HG02973 (cell line): ENCODE results near the gene PODN.

Experiments
- ATAC-seq: cut with Tn5 transposase; IDR thresholded peaks from one replicate; pipeline ENCODE4 v1.9.1; 2021; ENCODE audit warnings: moderate library complexity; ENCODE audit not compliant: unreplicated experiment

The PODN gene

DNA sequence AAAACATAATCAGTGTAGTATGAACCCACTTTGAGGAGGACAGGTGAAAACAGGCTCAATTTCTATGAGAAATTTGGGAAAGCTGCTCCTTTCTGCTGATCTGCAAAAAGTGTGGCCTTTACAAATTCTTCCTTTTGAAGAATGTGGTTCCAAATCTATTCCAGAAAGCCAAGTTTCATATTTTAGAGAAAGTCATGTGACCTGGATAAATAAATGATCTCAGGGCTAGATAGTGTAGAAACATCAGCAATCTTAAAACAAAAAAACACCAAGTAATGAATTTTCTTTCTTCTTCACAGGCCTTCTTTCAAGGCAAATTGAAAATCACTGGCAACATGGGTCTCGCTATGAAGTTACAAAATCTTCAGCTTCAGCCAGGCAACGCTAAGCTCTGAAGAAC, 11.7 kb upstream of the PODN start:
- ATAC-seq, result no peak

GRCh38 chr1:53051676-53052075, 10.3 kb upstream of the PODN start:
- ATAC-seq, result no peak

- ATAC-seq, result no peak
Observed at GRCh38 chr1:53057127-53057526, 4.9 kb upstream of the PODN start.

DNA sequence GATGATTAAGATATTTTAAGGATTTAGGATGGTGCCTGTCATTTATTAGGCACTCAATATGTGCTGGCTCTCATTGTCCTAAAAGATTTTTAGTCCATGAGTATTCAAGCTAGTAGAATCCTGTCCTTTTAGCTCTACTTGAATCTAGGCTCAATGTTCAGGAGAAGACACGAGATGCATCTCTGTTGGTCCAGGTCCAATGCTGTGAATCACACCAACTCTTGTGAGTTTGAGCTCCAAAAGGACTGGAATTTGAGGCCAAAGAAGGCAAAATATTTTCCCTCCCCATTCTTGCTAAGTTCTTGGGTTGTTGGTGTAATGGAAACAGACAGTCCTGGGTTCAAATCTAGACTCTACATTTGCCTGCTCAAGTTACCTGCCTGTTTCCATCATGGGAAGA, 1.4 kb upstream of the PODN start:
- ATAC-seq, result no peak

GRCh38 chr1:53061123-53061858, 722 bp upstream of the PODN start:
- no peak for ATAC-seq

DNA sequence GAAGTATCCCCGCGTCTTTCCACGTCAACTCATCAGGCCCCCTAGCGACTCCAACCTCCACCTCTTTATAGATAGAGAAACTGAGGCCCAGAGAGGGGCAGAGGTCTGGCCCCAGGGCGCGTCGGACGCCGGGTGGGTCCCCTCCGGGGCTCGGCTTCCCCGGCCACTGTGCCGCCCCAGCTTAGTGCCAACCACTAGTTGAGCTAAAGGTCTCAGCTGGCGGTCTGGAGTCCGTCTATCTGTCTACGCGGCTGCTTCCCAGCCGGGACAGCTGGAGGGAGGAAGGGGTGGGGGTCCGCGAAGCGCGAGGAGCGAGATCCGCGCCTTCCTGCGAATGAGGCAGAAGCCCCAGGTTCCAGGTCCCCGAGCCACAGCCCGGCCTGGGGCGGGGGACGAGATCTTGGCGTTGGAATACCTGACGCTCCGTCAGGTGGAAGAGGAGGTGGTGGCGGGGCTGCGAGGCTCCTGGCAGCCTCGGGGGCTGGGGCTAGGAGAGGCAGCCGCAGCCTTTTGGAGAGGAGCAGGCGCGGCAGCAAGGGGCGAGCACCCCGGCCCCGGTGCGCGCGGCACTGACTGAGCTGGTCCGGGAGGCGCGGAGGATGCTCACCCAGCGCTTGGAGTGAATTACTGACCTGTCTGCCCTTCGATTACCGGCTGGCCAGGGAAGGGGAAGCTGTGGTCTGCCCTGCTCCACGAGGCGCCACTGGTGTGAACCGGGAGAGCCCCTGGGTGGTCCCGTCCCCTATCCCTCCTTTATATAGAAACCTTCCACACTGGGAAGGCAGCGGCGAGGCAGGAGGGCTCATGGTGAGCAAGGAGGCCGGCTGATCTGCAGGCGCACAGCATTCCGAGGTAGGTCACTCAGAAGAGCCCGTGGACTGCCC, 937 bp downstream of the PODN start:
- ATAC-seq, result no peak

DNA sequence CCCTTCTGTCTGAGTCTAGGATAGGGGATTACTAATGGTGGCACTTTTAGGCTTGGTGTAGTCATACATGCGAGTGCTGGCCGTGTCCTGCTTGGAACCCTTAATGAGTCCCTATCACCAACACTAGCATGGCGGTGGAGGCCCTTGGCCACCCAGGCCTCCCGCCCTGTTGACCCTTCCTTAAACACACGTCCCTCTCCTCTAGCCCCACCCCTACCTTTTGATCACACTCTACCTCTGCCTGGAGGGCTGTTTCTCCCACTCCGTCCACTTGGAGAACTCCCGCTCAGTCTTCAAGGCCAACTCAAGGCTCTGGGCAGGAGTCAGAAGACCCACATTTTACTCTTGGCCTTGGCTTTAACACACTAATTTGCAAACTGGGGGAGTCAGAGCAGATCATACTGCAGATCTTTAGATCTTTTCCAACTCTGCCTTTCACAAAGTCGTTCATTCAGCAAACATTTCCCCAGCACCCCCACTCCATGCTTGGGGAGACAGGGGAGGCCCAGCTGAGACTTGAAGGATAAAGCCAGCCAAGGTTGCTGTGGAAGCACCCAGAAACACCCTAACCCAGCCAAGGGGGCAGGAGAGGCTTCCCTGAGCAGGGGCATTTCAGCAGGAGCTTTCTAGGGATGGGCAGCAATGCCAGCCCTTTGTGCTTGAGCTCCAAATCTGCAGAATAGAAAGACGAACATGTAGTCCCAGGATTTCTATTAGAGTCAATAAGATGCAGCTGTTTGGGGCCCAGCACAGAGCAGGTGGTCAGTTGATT, 1.9 kb downstream of the PODN start:
- no peak for ATAC-seq

- ATAC-seq, result no peak
Observed at GRCh38 chr1:53065391-53065790, 3.4 kb downstream of the PODN start.

- no peak for ATAC-seq
Observed at GRCh38 chr1:53066488-53066887, 4.5 kb downstream of the PODN start.

DNA sequence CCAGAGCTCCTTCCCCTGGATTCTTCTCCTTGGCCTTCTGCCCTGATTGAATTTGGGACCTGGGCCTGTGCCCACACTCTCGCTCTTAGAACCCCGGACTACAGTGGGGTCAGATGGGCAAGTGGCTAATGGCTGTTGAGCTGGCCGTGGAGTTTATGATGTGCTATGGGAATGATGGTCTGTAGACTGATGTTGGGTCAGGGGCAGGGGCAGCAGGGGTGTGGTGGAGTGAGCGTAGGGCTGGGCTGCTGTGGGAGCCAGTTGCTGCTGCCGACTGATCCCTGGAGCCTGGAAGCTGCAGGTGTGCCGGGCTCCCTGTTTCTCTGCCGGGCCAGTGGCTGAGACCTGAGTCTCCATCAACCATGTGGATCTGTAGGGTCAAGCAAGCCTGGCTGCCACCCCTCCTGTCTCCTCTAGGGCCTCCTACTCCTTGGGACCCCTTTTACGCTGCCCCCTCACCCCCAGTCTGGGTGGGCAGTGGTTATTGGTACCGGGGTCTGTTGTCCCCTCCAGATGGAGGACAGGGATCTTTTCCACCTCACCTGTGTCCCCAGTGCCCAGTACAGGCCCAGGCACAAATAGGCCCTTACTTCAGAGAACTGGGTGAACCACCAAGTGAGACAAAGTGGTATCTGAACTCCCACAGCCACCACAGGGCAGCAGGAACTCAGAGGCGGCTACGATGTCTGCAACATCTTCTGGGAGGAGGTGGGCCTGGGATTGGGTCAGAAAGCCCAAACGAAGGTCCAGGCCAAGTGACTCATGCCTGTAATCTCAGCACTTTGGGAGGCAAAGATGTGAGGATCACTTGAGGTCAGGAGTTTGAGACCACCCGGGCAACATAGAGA, 5.1 kb downstream of the PODN start:
- no peak for ATAC-seq

DNA sequence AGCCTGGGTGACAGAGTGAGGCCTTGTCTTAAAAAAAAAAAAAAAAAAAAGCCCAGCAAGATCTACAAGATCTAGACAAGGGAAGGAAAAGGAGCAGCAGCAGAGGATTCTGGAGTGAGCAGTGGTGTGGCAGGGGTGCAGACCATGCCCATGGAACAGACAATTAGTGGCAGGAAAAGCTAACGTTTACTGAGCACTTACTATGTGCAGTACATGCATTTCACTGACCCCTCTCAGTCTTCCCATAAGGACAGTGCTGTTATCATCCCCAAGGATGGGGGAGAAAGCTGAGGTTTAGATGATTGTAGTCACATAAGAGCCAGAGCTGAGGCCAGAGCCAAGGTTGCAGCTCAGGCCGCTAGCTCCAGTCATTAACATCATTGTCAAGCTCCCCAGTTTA, 5.9 kb downstream of the PODN start:
- ATAC-seq, result no peak

DNA sequence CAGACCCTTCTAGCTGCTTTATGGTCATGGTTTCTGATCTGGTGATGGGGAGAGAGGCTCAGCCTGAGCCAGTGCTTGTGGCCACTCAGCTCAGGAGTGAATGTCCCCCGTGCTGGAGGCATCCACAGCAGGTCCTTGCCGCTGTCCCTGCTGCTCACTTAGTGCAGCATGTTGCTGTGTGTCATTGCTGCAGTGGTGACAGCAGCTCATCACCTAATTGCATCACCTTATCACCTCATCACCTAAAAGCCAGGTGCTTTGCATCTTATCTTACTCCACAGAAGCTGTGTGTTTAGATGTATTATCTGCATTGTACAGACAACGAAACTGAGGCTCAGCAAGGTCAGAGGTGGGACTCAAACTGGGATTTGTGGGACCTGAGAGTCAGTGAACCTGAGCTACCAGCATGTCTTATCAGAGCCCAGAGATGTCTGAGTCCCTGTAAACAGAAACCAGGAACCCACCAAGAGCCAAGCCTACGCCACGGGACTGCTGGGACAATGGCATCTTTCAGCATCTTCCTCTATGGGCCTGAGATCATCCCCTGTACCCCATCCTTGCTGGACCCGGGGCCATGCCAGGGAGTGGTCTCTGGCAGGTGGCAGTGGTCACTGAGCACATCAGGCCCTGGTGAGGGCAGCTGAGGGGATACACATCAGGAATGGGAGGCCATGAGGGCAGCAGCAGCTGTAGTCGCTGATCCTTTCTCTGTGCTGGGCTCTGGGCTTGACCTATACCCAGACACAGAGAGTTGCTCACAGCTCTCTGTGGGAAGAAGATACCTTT, 6.5 kb downstream of the PODN start:
- no peak for ATAC-seq

DNA sequence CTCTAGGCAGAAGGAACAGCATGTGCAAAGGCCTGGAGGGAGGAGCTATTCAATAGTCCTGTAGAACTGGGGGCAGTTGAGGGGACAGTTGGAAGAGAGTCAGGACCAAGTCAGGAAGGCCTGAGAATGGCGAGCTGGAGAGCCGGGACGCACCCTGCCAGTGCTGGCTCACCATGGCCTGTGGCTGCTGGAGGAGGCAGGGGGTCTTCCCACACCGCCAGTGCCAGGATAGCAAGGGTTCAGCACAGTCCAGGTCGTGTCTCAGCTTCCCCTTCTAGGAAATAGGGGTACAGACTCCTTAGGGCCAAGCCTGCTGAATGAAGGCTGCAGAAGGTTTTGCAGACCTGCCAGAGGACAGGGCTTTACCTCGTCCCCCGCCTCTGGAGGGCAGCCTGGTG, 7.3 kb downstream of the PODN start:
- ATAC-seq, result no peak

DNA sequence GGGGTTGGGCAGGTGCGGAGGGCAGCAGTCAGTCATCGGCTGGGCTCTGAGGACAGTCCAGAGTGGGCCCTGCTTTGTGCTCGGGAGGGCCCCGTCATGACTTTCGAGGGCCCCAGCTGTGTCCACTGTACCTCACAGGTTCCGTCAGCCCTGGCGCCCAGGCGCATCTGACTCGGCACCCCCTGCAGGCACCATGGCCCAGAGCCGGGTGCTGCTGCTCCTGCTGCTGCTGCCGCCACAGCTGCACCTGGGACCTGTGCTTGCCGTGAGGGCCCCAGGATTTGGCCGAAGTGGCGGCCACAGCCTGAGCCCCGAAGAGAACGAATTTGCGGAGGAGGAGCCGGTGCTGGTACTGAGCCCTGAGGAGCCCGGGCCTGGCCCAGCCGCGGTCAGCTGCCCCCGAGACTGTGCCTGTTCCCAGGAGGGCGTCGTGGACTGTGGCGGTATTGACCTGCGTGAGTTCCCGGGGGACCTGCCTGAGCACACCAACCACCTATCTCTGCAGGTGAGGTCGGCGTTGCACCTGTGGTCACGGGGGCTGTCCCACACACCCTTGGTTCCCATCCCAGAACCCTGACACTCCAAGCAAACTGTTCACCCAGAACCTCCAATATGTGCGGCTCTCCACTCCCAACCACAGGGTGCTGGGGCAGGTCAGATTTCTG, 7.8 kb downstream of the PODN start:
- ATAC-seq, result no peak

GRCh38 chr1:53070621-53071020, 8.6 kb downstream of the PODN start:
- ATAC-seq, result no peak

DNA sequence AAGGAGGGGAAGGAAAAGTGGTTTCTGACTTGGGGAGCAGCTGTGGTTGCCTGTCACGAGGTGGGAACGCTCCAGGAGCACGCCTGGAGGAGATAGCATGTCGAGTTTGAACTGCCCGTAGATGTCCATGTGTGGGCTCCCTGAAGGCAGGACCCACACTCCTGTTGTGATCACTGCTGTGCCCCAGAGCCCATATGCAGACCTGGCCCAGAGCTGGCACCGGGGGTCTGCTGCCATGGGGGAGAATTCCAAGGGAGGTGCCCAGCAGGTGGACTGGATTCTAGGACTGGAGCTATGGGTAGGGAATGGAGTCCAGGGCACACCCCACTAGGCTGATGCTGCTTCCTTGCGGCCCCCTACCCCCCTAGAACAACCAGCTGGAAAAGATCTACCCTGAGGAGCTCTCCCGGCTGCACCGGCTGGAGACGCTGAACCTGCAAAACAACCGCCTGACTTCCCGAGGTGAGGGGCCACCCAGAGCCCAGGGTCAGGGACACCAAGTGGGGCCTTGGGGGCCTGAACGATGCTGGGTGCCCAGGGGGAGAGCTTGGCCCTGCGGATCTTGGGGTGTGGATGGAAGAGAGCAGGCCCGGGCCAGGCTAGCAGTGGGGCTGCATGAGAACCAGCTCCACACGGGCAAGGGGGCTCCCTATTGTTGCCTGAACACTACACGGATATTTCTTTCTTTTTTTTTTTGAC, 9.3 kb downstream of the PODN start:
- ATAC-seq, result no peak

GRCh38 chr1:53071915-53072314, 9.9 kb downstream of the PODN start:
- no peak for ATAC-seq

DNA sequence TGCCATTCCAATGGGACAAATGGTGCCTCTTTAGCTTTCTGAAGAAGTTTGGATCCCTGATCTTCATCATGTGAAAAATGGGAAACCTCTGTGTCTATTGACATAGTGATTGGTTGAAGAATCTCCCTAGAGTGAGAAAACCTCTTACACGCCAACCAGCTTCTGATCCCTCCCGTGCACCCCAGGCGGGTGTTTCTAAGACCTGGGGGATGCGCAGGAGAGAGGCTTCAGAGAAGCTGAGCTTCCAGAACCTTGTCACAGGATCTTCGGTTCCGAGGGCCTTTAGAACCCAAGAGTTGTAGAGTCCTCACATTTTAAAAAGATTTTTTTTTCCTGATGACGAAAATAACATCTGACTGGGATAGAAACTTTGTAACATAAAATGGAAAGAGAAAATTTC, 11.3 kb downstream of the PODN start:
- ATAC-seq, result no peak

- no peak for ATAC-seq
Observed at GRCh38 chr1:53073868-53074311, 11.9 kb downstream of the PODN start.
